KOPT-K1 (cell line): ENCODE results near the gene FOSB.
A peak's percentile ranks its signal among the peaks of the same experiment; 100 is the strongest.

ENCODE experiments used
- H3K27ac ChIP-seq: fragments of 200-600 bp; sonication (generic); 2 replicates; pipeline ENCODE4 v1.5.1; 2016; ENCODE audit warnings: antibody characterized with exemption, mild to moderate bottlenecking, low read depth, low read length; ENCODE audit not compliant: poor library complexity, severe bottlenecking
- H3K36me3 ChIP-seq: fragments of 200-600 bp; sonication (generic); 2 replicates; pipeline ENCODE4 v1.5.1; 2017; ENCODE audit warnings: antibody characterized with exemption, mild to moderate bottlenecking, low read length, moderate library complexity; ENCODE audit not compliant: insufficient read depth
- H3K9me3 ChIP-seq: fragments of 200-600 bp; sonication (generic); 2 replicates; pipeline ENCODE4 v1.5.1; 2017; ENCODE audit warnings: antibody characterized with exemption, low read length, mild to moderate bottlenecking; ENCODE audit not compliant: insufficient read depth, poor library complexity, severe bottlenecking

FOSB gene

GRCh38 chr19:45437328-45437727 is 30.5 kb upstream of the FOSB start:
- Histone ChIP-seq H3K9me3 (no peaks in the 10 kb centered on the region), H3K27ac (no peak overlapping the region), H3K36me3 (no peaks in the 10 kb centered on the region)

- Histone ChIP-seq H3K9me3 (no peaks in the 10 kb centered on the region), H3K27ac (no peak overlapping the region)
Observed at GRCh38 chr19:45439190-45439568, 28.6 kb upstream of the FOSB start.

GRCh38 chr19:45439569-45440258 is 28.1 kb upstream of the FOSB start:
- Histone ChIP-seq H3K27ac (peak overlapping the region; percentile 31), H3K36me3 (no peaks in the 10 kb centered on the region), H3K9me3 (no peaks in the 10 kb centered on the region)

More at GRCh38 chr19:45439190-45439568, 28.6 kb upstream of the FOSB start:
- H3K36me3 ChIP-seq = no peaks in the 10 kb centered on the region

- Histone ChIP-seq H3K9me3 (no peaks in the 10 kb centered on the region), H3K27ac (no peak overlapping the region), H3K36me3 (no peaks in the 10 kb centered on the region)
Observed at GRCh38 chr19:45440259-45440638, 27.5 kb upstream of the FOSB start.

- Histone ChIP-seq H3K27ac (no peak overlapping the region), H3K9me3 (no peaks in the 10 kb centered on the region), H3K36me3 (no peaks in the 10 kb centered on the region)
Observed at GRCh38 chr19:45440873-45441654, 26.7 kb upstream of the FOSB start.

- no peaks in the 10 kb centered on the region for H3K36me3 ChIP-seq
- H3K27ac ChIP-seq = no peak overlapping the region
Observed at GRCh38 chr19:45442408-45442777, 25.4 kb upstream of the FOSB start.

GRCh38 chr19:45442778-45443461 is 24.9 kb upstream of the FOSB start:
- H3K36me3 ChIP-seq = no peaks in the 10 kb centered on the region
- H3K9me3 ChIP-seq = no peaks in the 10 kb centered on the region
- no peak overlapping the region for H3K27ac ChIP-seq

More at GRCh38 chr19:45442408-45442777, 25.4 kb upstream of the FOSB start:
- no peaks in the 10 kb centered on the region for H3K9me3 ChIP-seq

GRCh38 chr19:45443462-45444317 is 24.1 kb upstream of the FOSB start:
- no peaks in the 10 kb centered on the region for H3K36me3 ChIP-seq
- no peak overlapping the region for H3K27ac ChIP-seq
- H3K9me3 ChIP-seq = no peaks in the 10 kb centered on the region

GRCh38 chr19:45444318-45445041 is 23.3 kb upstream of the FOSB start:
- no peaks in the 10 kb centered on the region for H3K36me3 ChIP-seq
- H3K9me3 ChIP-seq = no peaks in the 10 kb centered on the region
- no peak overlapping the region for H3K27ac ChIP-seq

- Histone ChIP-seq H3K9me3 (no peaks in the 10 kb centered on the region), H3K36me3 (no peaks in the 10 kb centered on the region), H3K27ac (no peak overlapping the region)
Observed at GRCh38 chr19:45445139-45445538, 22.7 kb upstream of the FOSB start.

- H3K36me3 ChIP-seq = no peaks in the 10 kb centered on the region
- H3K9me3 ChIP-seq = no peaks in the 10 kb centered on the region
- no peak overlapping the region for H3K27ac ChIP-seq
Observed at GRCh38 chr19:45446295-45446694, 21.5 kb upstream of the FOSB start.

- Histone ChIP-seq H3K27ac (no peak overlapping the region), H3K9me3 (no peaks in the 10 kb centered on the region), H3K36me3 (no peaks in the 10 kb centered on the region)
Observed at GRCh38 chr19:45446944-45447343, 20.9 kb upstream of the FOSB start.

GRCh38 chr19:45448425-45448756 is 19.4 kb upstream of the FOSB start:
- H3K9me3 ChIP-seq = no peaks in the 10 kb centered on the region
- no peak overlapping the region for H3K27ac ChIP-seq
- H3K36me3 ChIP-seq = no peaks in the 10 kb centered on the region

GRCh38 chr19:45448887-45449299 is 18.9 kb upstream of the FOSB start:
- Histone ChIP-seq H3K36me3 (no peaks in the 10 kb centered on the region), H3K9me3 (no peaks in the 10 kb centered on the region), H3K27ac (no peak overlapping the region)
